ENCODE results near the gene MED31. TPM values are rescaled to one million over a fixed set of nuclear protein-coding genes. Genes with fewer than 3 reads are reported as not detected.

Gene MED31
- 8.5 and 10.4 TPM in 2 replicates for total RNA-seq

GRCh38 chr17:6651354-6651918 lies at the start of gene MED31, which contains the start of gene C17orf100:
MED31 (minus strand) TSS chr17:6651605; CDS start chr17:6651528, 77 bp downstream.
C17orf100 (plus strand) TSS chr17:6651762; CDS start chr17:6651914, 152 bp downstream.

DNA sequence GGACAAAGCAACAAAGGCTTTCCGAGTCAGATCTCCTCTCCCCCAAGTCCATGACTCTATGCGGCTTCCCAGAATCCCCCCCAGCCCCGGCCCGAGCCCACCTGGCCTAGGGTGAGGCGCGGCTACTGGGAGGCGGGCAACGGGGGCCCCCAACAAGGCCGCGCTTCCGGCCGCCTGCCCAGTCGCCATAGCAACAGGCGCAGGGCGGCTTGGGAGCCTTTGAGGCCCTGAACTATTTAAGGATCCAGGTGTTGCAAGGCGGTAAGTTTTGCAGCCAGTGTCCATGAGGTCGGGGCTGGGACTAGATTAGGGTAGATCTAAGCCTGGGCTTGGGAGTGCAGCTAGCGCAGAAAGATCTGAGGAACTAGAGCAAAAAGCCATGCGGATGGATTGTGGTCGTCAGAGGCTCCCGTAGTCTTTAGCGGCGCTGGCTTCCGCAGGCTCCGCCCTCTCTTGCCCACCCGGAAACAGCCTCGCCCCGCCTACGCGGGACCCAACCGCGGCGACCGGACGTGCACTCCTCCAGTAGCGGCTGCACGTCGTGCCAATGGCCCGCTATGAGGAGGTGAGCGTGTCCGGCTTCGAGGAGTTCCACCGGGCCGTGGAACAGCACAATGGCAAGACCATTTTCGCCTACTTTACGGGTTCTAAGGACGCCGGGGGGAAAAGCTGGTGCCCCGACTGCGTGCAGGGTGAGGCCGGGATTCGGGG lies 10.7 kb downstream of the MED31 start, which contains the start of the genes KIAA0753 and TXNDC17:
Gene KIAA0753, minus strand, starts transcription at position 176 of the 711 bp plus-strand sequence. CDS start 5,608 bp downstream, outside the sequence.
Gene TXNDC17, plus strand, starts transcription at position 525 of the 711 bp plus-strand sequence. Its CDS starts 23 bp downstream, at position 548.

Other genes starting within 250 kb of the MED31 start
- gene AIPL1, start 216.5 kb downstream of the MED31 start, total RNA-seq, result not detected in 2 replicates
- gene PIMREG, start 207.2 kb downstream of the MED31 start, total RNA-seq, result 2.7 and 4.3 TPM in 2 replicates
- 0.14 and 0.28 TPM in 2 replicates for gene PITPNM3, start 95.0 kb downstream of the MED31 start, total RNA-seq
- gene KIAA0753, start 10.9 kb downstream of the MED31 start, total RNA-seq, result 8.2 and 11.3 TPM in 2 replicates
- 102 and 110 TPM in 2 replicates for gene TXNDC17, start 10.5 kb downstream of the MED31 start, total RNA-seq
- 0.18 and 0.43 TPM in 2 replicates for gene C17orf100, start 157 bp upstream of the MED31 start, total RNA-seq
- not detected in 2 replicates for gene SLC13A5, start 61.8 kb upstream of the MED31 start, total RNA-seq
- 20.3 and 40.0 TPM in 2 replicates for gene XAF1, start 104.4 kb upstream of the MED31 start, total RNA-seq
- under 0.01 and 0.14 TPM in 2 replicates for gene FBXO39, start 124.6 kb upstream of the MED31 start, total RNA-seq
- not detected in 2 replicates for gene TEKT1, start 180.1 kb upstream of the MED31 start, total RNA-seq

Measured in smooth muscle cell of bladder (primary cell).